Loucy (cell line): ENCODE data around the gene ROBO4.

ENCODE experiments used
- H2AFZ ChIP-seq: fragments of 200-600 bp; sonication (generic); 2 replicates; pipeline ENCODE4 v1.6.0; 2016; ENCODE audit warnings: antibody characterized with exemption, mild to moderate bottlenecking, low read length, moderate library complexity
- H3F3A ChIP-seq: fragments of 200-600 bp; 2 replicates; pipeline ENCODE4 v1.6.0; 2016; ENCODE audit warnings: antibody characterized with exemption, low read depth, mild to moderate bottlenecking
- H3K27me3 ChIP-seq: fragments of 200-600 bp; sonication (generic); 2 replicates; pipeline ENCODE4 v1.6.1; 2014; ENCODE audit warnings: low read length, mild to moderate bottlenecking; ENCODE audit not compliant: insufficient read depth, poor library complexity, severe bottlenecking
- H3K36me3 ChIP-seq: fragments of 200-600 bp; sonication (generic); 2 replicates; pipeline ENCODE4 v1.6.1; 2016; ENCODE audit warnings: low read length; ENCODE audit not compliant: insufficient read depth
- H3K4me1 ChIP-seq: fragments of 200-600 bp; sonication (generic); 2 replicates; pipeline ENCODE4 v1.5.1; 2014; ENCODE audit warnings: low read length, mild to moderate bottlenecking; ENCODE audit not compliant: insufficient read depth, poor library complexity, severe bottlenecking
- H3K4me2 ChIP-seq: fragments of 200-600 bp; sonication (generic); 2 replicates; pipeline ENCODE4 v1.6.0; 2014; ENCODE audit warnings: antibody characterized with exemption, low read length, low read depth, mild to moderate bottlenecking; ENCODE audit not compliant: poor library complexity, severe bottlenecking
- H3K4me3 ChIP-seq: fragments of 200-600 bp; sonication (generic); 2 replicates; pipeline ENCODE4 v1.5.1; 2014; ENCODE audit warnings: low read length, mild to moderate bottlenecking, mixed read lengths; ENCODE audit not compliant: poor library complexity, severe bottlenecking
- H3K79me2 ChIP-seq: fragments of 200-600 bp; sonication (generic); 2 replicates; pipeline ENCODE4 v1.6.1; 2014; ENCODE audit warnings: low read length; ENCODE audit not compliant: insufficient read depth
- H3K9ac ChIP-seq: fragments of 200-600 bp; sonication (generic); 2 replicates; pipeline ENCODE4 v1.6.0; 2014; ENCODE audit warnings: mild to moderate bottlenecking, low read depth, low read length, moderate library complexity; ENCODE audit not compliant: poor library complexity, severe bottlenecking
- H3K9me2 ChIP-seq: fragments of 200-600 bp; sonication (generic); replicated peaks from 2 replicates; pipeline ENCODE4 v1.6.1; 2016; ENCODE audit warnings: low read depth, low read length, mixed read lengths
- H3K9me3 ChIP-seq: fragments of 200-600 bp; sonication (generic); 2 replicates; pipeline ENCODE4 v1.6.1; 2014; ENCODE audit warnings: mild to moderate bottlenecking, antibody characterized with exemption, low read length, low read depth; ENCODE audit not compliant: insufficient read depth
- H4K20me1 ChIP-seq: fragments of 200-600 bp; sonication (generic); 2 replicates; pipeline ENCODE4 v1.6.0; 2014; ENCODE audit warnings: antibody characterized with exemption, low read length, mild to moderate bottlenecking; ENCODE audit not compliant: insufficient read depth, poor library complexity, severe bottlenecking
- CTCF ChIP-seq: fragments of 200-600 bp; sonication (generic); conservative IDR thresholded peaks from 2 replicates; pipeline ENCODE4 v1.5.1; 2014; ENCODE audit warnings: mild to moderate bottlenecking, antibody characterized with exemption, low read length
- EZH2phosphoT487 ChIP-seq: fragments of 200-600 bp; IDR thresholded peaks from 2 replicates; pipeline ENCODE4 v1.6.1; 2018; ENCODE audit warnings: antibody characterized with exemption, mild to moderate bottlenecking, moderate library complexity, borderline replicate concordance

ROBO4 gene

DNA sequence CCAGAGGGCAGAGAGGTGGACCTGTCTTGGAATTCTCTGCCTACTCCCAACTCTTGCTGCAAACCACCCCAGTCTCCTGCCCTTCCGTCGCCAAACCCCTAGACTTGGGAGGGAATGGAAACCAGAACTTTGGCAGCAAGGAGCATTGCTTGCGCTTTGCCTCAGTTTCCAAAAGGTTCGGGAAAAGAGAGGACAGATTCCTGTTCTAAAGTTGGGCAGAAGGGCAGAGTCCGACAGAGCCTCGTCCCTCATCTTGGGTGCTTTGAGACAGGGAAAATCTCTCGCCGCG is 32.8 kb downstream of the ROBO4 start:
- TF ChIP-seq CTCF (no peak), EZH2phosphoT487 (no peak)
- Histone ChIP-seq H3F3A (no peaks in the 10 kb centered on the region), H3K4me1 (no peaks in the 10 kb centered on the region), H3K9ac (no peak overlapping the region), H3K9me2 (no peaks in the 10 kb centered on the region), H3K36me3 (no peaks in the 10 kb centered on the region), H3K9me3 (no peaks in the 10 kb centered on the region), H3K79me2 (no peaks in the 10 kb centered on the region), H2AFZ (no peak overlapping the region), H4K20me1 (no peaks in the 10 kb centered on the region), H3K4me2 (no peak overlapping the region), H3K27me3 (no peaks in the 10 kb centered on the region), H3K4me3 (no peak overlapping the region)

DNA sequence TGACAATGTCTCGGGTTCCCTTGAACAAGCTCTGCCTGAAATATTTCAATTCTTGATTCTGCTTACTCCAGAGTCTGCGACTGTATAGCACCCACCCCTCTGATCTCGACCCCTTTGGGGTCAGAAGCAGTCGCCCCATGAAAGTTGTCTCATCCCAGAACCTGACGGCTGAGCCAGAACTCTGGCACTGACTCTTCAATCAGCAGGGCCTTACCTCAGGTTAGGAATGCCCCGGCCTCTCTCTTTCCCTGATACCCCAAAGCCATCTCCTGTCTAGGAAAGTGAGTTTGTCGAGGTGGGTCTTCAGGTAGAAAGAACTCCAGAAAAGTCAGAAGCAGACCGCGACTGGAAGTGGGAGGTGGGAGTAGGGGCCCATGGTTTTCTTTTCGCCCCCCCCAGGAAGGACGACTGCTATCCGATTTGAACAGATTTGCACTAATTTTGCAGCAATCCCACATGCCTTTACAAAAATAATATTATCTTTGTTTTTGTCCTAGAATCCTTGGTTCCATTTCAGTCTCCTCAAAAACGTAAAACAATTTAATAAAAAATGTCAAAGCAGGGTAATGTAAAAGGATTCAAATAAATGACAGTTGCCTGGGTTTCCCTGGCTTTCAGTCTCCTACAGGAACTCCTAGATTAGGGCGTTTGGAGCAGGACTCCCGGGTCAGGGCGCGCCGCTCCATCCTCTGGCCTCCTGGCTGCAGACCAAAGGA is 33.3 kb downstream of the ROBO4 start:
- no peaks in the 10 kb centered on the region for H3F3A ChIP-seq
- no peaks in the 10 kb centered on the region for H3K9me2 ChIP-seq
- H3K36me3 ChIP-seq, result no peaks in the 10 kb centered on the region
- no peak overlapping the region for H3K4me2 ChIP-seq
- H3K9ac ChIP-seq, result no peak overlapping the region
- H3K27me3 ChIP-seq, result no peaks in the 10 kb centered on the region
- no peaks in the 10 kb centered on the region for H3K79me2 ChIP-seq
- H3K4me3 ChIP-seq, result no peak overlapping the region
- H3K9me3 ChIP-seq, result no peaks in the 10 kb centered on the region
- no peaks in the 10 kb centered on the region for H3K4me1 ChIP-seq
- no peak overlapping the region for H2AFZ ChIP-seq
- TF ChIP-seq CTCF, result no peak
- TF ChIP-seq EZH2phosphoT487, result no peak
- H4K20me1 ChIP-seq, result no peaks in the 10 kb centered on the region

DNA sequence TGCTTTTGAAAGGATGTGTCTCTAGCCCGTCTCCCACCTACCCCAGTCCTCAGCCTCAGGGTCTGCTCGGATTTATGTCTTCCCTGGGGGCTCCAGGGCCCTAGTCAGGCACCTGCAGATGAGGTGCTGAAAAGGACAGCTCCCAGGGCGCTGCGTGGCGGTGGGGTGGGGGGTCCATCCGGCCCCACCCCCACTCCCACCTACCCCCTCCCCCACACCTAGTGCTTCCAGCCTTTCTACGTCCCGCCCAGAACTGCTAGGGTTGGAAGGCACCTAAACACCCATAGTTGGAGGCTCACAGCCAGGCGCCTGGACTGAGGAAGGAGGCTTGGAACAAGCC is 33.9 kb downstream of the ROBO4 start:
- Histone ChIP-seq H3K79me2 (no peaks in the 10 kb centered on the region), H3F3A (no peaks in the 10 kb centered on the region), H3K4me2 (no peak overlapping the region), H3K9me2 (no peaks in the 10 kb centered on the region), H3K9ac (no peak overlapping the region), H3K27me3 (no peaks in the 10 kb centered on the region), H4K20me1 (no peaks in the 10 kb centered on the region), H3K36me3 (no peaks in the 10 kb centered on the region), H3K4me1 (no peaks in the 10 kb centered on the region), H3K4me3 (no peak overlapping the region), H3K9me3 (no peaks in the 10 kb centered on the region), H2AFZ (no peak overlapping the region)
- TF ChIP-seq CTCF (no peak), EZH2phosphoT487 (no peak)
